T-helper 9 cell (primary cell): ENCODE data around the gene PIAS4.
A peak's percentile ranks its signal among the peaks of the same experiment; 100 is the strongest.

Experiments used
- DNase-seq: peaks from one replicate; pipeline ENCODE4 v3.0.0-alpha.2; 2020

PIAS4 gene

DNA sequence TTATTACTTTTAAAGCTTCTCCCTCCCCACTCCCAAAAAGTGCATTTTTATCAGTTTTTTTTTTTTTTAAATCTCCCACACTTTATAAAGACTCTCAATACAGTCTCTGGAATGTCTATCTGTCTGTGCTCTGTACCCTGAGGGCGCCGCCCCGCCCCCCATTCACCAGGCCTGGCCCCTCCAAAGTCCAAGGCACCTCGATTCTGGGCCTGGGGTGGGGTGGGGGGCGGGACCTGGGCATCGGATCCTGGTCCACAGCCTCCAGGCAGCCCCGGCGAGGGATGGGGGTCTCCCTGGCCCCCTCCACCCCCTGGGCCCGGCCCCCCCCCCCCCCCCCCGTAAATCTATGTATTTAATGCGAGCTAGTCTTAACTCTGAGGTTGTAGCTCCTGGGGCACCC is 35.9 kb downstream of the PIAS4 start:
- DNase-seq = no peak

DNA sequence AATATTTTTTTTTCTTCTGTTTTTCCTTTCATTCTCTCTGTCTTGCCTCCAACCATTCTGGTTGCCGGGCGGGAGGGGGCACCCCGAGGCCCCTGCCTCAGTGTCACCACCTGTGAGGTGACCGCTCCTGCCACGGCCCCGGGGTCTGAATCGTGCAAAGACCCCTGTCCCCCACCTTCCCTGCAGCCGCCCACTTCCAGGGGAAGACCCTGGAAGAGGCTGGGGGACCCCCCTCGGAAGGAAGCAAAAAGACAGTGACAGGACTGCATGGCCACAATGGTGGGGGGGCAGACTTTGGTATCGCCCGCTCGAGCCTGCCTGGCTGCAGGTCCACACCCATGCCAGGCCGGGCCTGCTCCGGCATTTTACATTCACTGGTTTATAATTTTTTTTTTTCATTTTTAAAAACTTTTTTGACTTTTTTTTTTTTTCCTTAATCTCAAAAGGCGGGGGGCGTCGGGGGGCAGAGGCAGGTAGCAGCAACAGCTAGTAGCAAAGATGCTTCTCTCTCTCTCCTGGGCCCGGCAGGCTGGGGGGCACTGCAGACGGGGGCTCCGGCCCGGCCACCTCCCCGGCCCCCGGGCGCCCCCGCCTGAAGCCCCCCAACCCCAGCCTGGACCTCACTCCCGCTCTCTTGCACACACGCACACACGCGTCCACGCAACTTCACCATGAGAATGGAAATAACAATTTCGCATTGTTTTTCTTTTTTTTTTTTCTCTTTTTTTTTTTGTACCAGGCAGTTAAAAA is 36.6 kb downstream of the PIAS4 start:
- no peak for DNase-seq

DNA sequence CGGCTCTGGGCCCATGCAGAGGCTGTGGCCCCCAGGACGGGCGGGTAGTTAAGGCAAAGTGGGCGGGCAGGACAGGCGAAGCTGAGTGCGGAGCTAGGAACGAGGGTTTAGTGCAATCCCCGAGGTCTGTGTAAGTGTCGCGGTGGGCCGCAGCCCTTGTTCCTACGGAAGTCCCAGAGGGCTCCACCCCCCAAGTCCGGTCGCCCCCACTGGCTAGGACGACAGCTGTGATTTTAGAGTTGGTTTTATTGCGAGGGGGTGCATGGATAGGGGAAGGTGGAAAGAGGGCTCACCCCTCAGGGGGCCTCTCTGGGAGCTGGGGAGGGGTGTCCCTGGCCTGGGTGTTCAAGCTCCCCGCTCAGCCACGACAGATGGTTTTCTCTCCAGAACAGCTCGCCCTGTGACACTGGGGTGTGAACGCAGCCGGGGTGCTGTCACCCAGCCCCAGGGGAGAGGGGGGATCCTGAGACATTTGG is 37.5 kb downstream of the PIAS4 start:
- no peak for DNase-seq

DNA sequence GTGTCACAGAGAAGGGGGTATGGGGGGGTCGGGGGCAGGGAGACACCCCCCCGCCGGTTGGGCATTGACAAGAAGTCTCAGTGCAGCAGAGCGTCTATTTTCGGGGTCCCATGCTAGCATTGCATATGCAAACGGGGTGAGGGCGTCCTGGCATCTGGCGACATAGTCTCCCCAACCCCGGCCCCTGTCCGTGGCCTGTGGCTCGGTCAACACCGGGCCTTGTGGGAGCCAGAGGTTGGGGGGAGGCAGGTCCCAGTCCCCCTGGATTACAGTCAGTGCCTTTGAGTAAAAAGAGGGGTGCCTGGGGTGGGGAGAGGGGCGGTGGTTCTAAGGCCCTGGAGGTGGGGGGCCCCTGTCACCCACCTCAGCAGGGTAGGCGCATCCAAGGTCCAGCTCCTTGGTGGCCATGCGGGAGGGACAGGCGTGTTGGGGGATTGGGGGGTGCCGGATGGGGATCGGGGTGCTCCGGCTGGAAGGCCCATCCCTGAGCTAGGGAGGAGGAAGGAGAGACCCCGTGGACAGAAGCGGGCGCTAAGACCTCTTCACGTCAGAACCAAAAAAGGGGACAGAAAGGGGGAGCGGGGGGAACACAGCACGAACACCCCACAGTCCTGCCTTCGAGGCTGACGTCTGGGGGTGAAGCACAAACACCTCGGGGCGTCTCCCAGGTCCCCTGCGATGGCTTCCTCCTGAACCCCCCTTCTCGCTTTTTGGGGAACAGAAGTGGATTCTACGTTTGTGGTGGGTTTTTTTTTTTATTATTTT is 38.2 kb downstream of the PIAS4 start:
- DNase-seq = no peak

DNA sequence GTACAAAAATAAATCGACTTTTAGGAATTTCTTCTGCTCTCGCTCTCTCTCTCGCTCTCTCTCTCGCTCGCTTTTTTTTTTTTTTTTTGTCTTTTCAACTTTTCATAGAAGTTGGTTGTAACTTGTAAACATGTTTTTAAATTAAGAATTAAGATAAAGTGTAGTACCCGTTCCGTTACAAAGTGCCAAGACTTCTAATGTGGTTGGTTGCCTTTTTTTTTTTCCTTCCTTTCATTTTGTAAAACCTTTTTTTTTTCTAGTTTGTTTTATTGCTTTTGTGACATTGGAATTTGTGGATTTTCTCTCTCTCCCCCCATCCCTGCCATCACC is 38.8 kb downstream of the PIAS4 start:
- DNase-seq = no peak

DNA sequence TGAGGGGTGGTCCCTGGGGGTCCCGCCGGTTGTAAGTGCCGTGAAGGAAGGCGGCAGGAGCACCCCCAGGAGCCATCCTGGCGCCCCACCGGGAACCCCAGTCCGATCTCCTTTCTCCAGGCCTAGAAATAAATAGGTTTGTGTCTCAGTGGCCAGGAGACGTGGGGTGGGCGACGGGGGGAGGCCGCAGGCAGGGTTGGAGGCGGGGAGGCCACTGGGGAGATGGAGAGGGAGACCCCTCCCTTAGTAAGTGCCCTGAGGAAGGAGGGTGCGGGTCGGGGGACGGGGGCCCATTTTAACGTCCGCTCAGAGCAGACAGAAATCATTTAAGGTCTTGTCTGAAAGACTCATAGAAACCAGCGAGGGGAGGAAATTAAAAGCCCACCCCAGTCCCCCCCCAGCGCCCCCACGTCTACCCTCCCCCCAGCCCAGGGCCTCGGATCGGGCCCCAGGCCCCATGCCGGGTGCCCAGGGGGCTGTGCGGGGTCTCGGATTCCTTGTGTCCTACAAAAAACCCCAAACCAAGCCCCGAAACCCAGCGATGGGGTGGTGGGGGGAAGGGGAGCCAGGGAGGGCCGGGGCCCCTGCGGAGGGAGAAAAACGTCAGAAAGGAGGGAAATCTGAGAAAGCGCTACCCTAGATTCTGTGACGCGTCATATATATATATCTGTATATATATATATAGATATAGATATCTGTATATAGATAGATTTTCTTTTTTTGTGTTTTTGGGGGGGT is 39.6 kb downstream of the PIAS4 start:
- DNase-seq = no peak

DNA sequence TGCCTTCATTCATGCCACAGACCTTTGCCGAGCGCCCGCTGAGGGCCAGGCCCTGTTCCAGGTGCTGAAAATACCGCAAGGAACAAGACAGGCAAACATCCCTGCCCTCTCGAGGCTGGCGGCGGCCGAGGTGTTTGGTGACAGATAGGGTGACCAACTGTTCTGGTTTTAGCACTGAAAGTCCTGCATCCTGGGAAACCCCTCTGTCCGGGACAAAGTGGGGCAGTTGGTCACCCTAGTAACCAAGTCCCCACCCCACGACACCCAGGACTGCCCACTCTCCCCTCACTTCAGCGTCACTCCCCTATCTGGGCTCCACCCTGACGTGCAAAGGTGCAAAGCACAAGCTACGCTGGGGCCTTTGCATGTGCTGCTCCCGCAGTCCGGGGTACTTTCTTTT is 41.9 kb downstream of the PIAS4 start:
- no peak for DNase-seq

DNA sequence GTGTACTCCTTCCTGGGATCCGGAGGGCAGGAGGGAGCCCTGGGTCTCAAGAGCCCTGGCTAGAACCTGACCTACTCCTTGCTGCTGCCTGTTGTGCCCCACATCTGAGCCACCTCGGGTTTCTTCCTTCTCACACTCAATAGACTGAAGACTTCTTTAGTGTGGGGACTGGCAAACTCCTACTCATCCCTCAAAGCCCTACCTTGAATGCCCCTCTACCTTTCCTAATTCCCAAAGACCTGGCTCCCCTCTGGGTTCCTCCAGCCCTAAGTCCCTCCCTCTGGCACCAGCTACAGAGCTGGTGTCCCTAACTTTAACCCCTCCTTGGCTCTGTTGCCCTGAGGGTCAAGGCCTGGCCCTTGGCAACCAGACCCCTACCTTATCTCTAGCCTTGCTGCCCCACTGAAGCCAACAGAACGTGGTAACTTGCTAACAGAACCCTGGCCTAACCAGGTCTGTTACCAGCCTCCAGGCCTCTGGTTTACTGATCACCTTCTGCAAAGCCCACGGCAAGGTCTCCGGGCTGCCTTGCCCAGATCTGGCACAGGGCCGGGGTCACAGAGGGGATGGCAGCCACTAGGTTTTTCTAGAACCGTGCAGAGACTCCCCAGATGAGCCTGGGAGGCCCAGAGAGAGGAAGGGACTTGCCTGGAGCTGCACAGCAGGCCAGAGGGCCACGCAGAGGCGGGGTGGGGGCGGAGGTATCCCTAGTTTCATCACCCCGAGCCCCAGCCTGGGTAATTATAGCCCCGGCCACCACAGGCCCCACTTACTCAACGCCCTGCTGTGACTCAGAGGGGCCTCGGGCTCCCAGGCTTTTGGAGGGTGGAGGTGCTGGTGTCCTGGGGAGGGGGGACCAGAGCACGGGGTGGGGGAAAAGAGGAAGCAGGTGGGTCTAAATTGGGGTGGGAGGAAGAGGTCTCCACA is 43.9 kb downstream of the PIAS4 start:
- no peak for DNase-seq

DNA sequence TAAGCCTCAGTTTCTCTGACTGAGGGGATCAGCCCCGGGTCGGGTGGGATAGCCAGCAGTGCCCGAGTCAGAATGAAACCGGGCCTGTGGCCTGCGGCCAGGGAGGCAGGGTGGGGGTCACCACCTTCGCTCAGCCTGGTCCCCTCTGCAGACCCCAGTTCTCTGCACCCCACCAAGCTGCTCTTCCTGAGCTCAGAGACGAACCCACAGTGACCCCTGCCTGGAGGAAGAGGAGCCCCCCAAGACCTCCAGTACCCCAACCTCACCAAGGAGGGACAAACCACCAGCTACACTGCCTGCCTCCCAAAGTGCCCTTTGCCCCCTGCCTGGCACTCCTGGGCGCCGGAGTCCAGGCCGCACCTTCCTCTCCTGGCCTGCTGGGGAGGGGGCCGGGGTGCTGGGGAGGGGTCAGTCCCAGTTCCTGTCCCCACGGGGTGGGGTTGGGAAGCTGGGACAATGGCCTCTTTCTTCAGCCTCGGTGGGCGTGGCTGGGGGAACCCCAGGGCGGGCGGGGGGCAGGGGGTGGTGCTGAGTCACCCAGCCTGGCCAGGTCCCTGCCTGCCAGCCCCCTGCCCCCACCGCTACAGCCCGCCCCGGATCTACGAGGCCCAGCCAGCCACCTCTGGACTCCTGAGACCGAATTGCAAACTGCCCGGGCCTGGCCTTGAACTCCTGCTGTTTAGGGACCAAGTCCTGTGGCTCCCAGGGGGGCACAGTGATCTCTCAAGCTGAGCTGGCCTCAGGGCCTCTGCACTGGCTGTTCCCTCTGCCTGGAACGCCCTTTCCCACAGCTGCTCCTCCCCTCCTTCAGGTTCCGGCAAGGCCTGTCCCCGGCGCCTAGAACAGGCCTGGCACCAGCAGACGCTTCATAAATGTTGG is 44.8 kb downstream of the PIAS4 start:
- no peak for DNase-seq

DNA sequence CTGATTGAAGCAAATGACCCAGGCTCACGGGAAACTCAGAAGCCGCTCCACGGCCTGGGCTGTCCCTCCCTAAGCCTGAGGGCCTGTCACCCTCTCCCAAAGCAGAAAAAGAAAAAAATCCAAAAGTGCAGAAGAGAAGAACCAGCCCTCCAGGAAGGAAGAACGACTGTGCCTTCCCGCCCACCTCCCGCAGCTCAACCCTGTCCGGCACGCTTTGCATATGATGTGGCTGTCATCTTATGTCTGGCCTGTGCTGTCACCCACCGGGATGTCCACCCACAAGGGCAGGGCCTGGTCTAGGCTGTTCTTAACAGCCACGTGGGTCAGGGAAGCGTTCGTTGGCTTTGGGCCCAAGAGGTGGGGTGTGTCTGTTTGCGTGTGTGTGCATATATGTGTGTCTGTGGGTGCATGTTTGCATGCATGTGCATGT is 45.5 kb downstream of the PIAS4 start:
- DNase-seq = no peak

DNA sequence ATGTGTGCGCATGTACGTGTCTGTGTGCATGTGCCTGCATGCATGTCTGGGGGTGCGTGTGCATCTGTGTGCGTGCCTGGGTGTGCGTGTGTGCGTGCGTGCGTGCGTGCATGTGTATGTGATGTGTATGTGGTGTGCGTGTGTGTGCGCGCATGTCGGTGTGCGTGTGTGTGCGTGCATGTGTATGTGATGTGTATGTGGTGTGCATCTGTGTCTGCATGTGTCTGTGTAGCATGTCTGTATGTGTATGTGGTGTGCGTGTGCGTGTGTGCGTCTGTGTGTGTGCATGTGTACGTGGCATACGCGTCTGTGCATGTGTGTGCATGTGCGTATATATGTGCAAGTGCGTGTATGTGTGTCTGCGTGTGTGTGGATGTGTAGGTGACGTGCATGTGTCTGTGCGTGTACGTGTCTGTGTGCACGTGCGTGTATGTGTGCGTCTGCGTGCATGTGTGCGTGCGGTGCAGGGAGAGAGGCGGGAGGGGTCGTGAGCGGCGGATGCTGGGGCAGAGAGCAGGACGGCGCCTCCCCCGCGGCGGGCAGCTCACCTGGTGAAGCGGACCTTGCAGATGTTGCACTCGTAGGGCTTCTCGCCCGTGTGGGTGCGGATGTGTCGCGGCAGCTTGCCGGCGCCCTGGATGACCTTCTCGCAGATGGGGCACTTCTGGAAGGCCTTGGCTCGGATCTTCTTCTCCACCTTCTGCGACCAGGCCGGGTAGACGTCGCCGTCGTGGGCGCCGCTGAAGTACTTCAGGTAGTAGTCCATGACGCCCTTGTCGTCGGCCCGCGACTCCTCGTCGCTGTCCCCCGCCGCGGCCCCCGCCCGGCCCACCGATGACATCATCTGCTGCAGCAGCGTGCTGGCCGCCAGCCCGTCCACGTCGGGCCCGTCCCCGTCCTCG is 46.1 kb downstream of the PIAS4 start:
- DNase-seq = no peak

DNA sequence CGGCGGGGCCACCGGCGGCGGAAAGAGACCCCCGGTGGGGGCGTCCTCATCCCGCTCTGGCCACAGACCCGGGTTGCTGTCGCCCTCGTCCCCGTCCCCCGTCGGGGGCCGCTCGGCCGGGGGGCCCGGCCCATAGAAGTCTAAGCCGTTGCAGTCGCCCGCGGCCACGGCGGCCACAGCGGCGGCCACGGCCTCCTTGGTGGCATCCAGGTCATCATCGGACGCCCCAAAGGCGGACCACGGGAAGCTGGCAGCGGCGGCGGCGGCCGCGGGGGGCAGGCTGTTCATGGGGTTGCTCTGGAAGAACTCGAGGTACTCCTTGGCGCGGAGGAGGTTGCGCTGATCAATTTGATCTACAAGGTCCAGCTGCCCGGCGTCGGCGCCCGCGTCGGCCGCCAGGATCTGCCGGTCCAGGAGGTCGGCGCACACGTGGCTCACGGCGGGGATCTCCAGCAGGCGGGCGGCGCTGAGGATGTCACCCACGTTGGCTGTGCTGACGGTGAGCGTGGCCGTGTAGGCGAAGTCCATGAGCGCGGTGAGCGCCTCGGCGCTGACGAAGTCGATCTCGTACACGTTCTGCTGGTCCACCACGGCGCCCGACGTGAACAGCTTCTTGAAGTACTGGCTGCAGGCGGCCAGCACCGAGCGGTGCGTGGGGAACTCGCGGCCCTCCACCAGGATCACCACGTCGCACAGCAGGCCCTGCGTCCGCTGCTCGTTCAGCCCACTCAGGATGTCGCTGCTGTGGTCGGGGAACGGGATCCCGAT is 47.1 kb downstream of the PIAS4 start:
- no peak for DNase-seq

DNA sequence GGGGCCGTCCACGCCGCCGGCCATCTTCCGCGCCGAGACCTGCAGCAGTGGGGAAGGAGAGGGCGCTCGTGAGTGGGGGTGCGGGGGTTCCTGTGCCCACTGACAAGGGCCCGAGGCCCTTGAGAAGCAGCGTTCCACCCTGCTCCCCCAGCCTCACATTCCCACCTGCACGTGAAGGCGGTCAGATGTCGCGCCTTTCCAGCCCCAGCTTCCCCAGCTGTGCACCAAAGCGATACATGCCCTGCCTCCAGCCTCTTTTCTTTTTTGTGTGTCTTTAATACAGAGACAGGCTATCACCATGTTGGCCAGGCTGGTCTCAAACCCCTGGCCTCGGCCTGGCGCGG is 47.6 kb downstream of the PIAS4 start:
- no peak for DNase-seq

DNA sequence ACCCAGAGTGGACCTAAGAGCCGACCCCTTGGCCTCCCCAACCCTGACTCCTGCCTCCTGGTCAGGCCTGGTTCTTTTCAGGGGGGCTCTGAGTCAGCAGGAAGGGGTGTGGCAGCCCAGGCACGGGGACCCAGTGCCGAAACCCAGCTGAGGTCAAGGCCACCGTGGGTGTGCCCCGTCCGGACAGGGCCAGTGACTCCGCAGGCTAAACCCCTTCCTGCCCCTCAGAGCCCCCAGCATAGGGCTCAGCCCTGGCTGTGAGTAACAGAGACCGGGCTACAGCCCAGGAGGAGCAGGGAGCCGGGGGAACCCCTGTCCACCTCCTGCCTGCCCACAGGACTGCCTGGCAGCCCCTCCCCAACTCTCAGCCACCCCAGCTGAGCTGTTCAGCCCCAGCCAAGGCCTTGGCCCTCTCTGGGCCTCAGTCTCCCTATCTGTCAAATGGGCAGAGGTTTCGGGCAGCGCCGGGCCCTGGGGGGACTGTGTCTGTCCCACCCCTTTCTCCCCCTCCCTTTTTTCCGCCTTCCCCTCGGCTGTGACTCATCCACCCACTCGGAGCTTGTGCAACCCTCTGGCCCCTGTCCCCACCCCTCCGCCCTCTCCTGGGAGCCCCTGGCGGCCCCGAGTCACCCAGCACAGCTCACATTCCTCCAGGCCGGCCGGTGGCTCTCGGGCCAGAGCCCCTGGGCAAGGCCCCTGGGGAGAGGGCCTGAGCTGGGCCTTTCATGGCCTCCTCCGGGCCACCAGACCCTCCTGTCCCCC is 50.6 kb downstream of the PIAS4 start:
- no peak for DNase-seq

DNA sequence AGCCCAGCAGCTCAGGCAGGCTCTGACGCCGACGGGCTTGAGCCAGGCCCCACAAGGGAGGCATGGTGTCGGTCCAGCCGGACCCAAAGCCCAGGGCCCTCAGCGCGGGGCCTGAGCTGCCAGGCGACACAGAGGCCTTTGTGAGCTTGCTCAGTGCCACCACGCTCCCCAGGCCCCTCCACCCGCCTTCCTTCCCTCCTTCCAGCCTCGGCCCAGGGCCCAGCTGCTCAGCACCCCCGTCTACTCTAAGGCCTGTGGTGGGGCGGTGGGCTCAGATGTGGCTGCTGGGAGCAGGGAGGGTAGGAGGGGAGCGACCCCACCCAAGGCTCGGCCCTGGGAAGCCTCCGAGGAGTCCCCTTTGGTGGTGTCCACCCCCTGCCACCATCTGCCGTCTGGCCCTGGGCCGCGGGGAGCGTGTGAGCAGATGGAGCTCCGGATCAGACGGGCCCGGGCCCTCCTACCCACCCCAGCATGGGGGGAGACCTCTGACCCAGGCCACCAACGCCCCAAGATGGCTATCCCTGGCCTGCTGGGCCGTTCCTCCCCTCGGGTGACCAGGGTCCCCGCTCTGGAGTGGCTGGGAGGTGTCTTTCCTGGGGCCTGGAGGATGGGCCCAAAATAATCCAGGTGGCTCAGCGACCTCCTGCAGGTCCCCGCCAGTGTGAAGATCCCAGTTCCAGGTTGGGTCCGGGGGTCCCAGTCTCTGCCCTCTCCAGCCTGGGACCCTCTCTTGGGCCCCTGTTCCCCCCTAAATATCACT is 51.3 kb downstream of the PIAS4 start:
- DNase-seq = no peak

DNA sequence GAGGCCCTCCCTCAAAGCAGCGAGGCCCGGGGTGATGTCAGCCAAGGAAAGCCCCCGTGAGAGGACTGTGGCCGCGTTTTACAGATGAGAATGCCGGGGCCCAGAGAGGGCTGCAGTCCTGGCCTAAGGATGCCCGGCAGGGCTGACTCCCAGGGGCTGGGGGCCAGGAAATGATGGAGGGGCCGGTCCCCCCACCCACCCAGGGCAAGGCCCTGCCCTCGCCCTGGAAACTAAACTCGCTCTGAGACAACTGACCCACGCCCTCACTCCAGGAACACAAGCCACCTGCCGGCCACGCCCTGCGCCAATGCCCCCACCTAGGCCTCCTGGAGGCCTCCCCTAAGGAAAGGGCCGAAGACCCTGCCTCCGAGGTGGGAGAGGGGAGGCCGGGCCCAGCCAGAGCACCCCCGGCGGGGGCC is 51.9 kb downstream of the PIAS4 start:
- no peak for DNase-seq

DNA sequence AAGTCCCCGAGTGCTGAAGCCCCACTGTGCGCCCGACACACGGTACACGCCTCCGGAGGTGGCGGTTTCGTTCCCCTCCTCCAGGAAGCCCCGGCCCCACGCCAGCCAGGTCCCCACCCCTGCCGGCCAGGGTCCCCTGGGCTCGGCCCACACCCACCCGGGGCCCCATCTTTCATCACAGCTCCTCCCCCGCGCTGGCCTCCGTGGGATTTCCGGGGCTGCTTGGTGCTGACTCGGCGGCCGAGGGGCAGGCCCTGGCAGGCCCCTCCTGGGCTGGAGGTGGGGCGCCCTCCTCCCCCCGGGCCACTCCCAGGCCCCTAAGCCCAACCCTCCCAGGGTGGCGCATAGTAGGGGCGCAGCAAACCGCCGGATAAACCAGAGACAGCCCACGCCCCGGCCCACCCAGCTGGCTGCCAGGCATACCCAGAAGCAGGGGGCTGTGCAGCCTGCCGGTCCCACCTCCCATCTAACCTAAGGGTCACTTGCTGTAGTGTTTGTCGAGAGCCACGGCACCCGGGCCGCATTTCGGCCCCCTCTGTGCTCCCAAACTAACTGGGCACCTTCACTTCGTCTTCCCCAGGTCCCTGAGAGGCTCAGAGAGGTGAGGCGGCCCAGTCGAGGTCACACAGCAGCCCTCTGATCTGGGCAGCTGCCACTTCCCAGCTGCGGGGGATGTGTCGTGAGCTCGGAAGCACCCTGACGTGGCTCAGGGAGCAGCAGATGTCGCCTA is 52.5 kb downstream of the PIAS4 start:
- DNase-seq = peak; percentile 51
